AG09319 (cell line): ENCODE data around the gene RIN1.
"Not testable (repeated sequence)": the region's sequence is repeated elsewhere in the genome, so short reads cannot be mapped to it uniquely, and the experiment has no call there.

Experiments used
- DNase-seq: peaks from one replicate; pipeline ENCODE4 v3.0.0-alpha.2; 2010; ENCODE audit warnings: low read depth; ENCODE audit errors: extremely low read depth
- TF ChIP-seq, protein P1 (sequence below): IDR thresholded peaks from 2 replicates; pipeline ENCODE4 v1.5.1; 2011; ENCODE audit warnings: low read depth, mild to moderate bottlenecking, inconsistent platforms, low read length, moderate library complexity

Gene RIN1

DNA sequence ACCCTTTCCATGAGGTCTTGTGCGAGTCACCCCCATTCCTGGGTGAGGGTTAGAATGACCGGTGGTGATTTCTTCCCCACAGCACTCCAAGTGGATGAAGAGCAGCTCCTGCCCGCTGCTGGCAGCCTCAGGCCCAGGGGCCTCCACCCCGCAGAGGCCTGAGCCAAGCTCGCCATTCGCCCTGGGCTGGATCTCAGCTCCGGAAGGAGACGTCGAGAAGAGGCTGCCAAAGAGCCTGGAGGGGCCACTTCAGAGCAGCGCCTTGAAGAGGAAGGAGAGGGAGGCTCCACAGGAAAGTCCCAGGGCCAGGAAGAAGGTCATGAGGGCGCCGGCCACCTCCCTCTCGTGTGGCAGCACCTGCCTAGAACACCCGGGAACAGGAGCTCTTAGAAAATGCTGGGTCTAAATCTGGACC, 27.0 kb upstream of the RIN1 start:
- DNase-seq, result no peak
- TF ChIP-seq, protein P1, sequence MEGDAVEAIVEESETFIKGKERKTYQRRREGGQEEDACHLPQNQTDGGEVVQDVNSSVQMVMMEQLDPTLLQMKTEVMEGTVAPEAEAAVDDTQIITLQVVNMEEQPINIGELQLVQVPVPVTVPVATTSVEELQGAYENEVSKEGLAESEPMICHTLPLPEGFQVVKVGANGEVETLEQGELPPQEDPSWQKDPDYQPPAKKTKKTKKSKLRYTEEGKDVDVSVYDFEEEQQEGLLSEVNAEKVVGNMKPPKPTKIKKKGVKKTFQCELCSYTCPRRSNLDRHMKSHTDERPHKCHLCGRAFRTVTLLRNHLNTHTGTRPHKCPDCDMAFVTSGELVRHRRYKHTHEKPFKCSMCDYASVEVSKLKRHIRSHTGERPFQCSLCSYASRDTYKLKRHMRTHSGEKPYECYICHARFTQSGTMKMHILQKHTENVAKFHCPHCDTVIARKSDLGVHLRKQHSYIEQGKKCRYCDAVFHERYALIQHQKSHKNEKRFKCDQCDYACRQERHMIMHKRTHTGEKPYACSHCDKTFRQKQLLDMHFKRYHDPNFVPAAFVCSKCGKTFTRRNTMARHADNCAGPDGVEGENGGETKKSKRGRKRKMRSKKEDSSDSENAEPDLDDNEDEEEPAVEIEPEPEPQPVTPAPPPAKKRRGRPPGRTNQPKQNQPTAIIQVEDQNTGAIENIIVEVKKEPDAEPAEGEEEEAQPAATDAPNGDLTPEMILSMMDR, result no peak

DNA sequence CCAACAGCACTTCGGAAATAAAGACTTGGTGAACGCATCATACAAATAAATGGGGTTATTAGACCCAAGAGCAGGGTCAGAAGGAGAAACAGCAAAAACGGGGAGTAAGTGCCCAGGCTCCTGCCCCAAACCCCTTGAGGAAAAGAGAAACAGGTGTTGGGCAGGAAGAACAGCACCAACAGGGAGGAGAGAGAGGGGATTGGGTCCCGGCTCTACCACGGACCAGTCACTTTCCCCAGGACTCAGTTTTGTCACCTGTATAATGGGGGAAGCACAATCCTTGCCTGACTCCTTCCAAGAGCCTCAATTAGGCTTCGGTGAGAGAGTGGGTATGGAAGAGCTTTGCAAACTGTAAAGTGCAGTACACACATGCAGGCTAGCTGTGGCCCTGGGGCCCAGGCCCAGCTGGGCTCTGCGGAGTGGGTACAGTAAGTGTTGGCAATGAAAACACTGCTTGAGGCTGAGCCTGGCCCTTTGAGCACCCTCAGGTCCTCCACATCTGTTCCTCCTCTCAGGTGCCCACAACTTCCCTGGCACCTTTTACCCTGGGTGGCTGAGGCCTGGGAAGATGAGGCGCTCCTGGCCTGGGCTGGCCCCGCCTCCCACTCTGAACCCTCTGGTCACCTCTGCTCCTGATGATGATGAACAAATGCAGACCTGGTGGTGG, 26.4 kb upstream of the RIN1 start:
- no peak for DNase-seq
- TF ChIP-seq, protein P1, result no peak

DNA sequence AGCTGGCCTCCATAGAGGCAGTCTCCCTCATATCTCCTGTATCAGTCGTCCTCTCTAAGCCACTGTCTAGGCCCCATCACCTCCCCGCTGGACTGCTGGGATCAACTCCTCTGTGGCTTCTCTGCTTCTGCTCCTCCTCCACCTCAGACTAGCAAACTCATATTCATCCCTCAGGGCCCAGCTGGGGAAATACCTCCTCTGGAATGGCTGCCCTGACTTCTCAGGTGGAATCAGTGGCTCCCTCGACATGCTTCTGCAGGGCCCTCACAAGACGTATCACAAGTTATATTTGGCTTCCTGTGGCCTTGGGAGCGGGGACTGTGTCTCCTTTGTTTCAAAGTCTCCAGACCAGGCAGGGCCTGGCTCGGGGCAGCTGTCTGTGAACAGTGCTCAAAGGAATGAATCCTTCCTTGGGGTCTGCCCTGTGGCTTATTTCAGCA, 25.3 kb upstream of the RIN1 start:
- no peak for DNase-seq
- TF ChIP-seq, protein P1, result no peak

DNA sequence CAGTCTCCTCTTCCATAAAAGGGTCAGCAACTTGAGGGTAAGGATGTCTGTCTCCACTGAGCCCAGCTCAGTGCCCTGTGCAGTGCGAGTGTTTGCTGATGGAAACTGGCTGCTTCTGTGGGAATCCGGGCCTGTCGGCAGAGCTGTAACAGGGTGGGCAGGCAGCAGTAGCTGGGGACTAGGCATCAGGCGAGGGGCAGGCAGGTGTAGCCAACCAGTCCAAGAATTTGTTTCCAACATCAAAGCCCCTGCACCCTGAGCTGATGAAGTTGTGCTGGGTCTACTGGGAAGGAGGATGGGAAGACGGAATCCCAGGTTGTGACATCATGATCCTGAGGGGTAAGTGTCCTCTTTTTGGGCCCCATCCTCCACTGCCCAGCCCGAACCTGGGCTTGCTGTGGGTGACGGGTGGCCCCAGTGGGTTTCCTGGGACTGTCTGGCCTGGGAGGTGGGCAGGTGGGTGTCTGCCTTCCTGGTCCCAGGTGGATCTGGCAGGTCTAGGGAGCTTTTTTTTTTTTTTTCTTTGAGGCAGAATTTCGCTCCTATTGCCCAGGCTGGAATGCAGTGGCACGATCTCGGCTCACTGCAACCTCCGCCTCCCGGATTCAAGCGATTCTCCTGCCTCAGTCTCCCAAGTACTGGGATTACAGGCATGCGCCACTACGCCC, 24.3 kb upstream of the RIN1 start:
- no peak for DNase-seq
- TF ChIP-seq, protein P1, result no peak

DNA sequence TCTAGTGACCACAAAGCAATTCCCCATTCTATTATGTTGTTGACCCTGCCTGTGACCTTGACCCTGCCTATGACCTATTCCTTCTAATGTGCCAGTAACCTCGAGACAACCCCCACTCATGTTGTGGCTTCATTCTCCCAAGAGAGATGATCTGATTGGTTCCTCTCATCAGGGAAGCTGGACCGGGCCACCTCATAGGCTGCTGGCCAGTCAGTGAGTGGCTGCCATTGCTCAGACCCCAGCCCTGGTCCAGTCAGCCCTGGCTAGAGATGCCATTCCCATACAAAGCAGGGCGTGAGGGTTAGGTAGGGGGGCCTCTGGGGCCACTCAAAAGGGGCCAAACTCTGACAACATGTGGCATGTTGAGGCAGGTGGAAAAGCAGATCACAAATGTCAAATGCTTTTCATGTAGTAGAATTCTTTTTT, 23.4 kb upstream of the RIN1 start:
- no peak for DNase-seq
- TF ChIP-seq, protein P1, result no peak

DNA sequence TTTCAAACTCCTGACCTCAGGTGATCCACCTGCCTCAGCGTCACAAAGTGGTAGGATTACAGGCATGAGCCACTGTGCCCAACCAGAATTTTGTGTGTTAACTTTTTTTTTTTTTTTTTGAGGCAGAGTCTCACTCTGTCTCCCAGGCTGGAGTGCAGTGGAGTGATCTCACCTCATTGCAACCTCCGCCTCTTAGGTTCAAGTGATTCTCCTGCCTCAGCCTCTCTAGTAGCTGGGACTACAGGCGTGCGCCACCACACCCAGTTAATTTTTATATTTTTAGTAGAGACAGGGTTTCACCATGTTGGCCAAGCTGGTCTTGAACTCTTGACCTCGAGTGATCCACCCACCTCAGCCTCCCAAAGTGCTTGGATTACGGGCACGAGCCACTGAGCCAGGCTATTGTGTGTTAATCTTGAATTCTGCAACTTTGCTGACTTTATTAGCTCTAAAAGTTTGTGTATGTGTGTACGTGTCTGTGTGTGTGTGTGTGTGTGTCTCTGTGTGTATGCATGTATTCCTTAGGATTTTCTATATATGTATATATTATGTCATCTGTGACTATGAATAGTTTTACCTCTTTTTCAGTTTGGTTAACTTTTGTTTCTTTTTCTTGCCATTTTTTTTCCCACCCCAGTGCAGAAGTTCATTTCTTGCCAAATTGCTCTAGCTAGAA, 14.5 kb upstream of the RIN1 start:
- not testable (repeated sequence) for DNase-seq

DNA sequence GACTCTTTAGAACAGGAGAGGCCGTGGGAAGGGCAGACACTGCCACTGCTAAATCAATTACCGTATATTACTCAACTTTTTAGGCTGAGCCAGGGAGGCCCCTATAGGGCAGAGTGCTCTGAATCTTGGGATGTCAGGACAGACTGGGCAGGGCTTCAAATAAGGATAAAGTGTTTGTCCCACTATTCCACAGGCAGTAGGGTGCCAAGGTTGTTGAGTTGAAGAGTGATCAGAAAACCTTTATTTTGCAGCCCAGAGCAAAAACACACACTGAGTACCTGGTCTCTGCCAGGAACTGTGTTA, 12.8 kb upstream of the RIN1 start:
- TF ChIP-seq, protein P1, result no peak
- no peak for DNase-seq
